Cardiac septum (tissue), 1 donor: ENCODE results near the gene POLR2H. TPM values are rescaled to one million over a fixed set of nuclear protein-coding genes. Genes with fewer than 3 reads are reported as not detected.

ENCODE experiments used
- DNase-seq: peaks from one replicate; pipeline ENCODE4 v3.0.0-alpha.2; 2020; ENCODE audit warnings: low spot score
- intact Hi-C: fragments of 100-400 bp; cut with DNase I; formaldehyde crosslinking; loops from one replicate; pipeline ENCODE4 v1.14.0; 2022
- long read RNA-seq: library from polyadenylated mRNA; unstranded; transcript quantifications from one replicate; pipeline ENCODE4 v2.0.0, GENCODE V29; 2021
- total RNA-seq: library from RNA; stranded (reverse); fragmentation: NEBNext Ultra II Directional; extraction: Animal tissue kit (Norgen Biotek cat#: 25700); gene quantifications from one replicate; pipeline ENCODE4 v1.2.1, GENCODE V29; 2021
- donor health status: DM: no; HTN: no; CAD: no.

Gene POLR2H
- 23.2 TPM for total RNA-seq
- long read RNA-seq, partial matches to known transcripts = 9 of 19 reads
- long read RNA-seq, other reads (novel, unspliced or antisense) = 5 of 19 reads

GRCh38 chr3:184361532-184361931 is at the start of gene POLR2H, which contains the start of gene CLCN2:
POLR2H (plus strand) TSS chr3:184361710; CDS start chr3:184363493, 1,783 bp downstream.
CLCN2 (minus strand) TSS chr3:184361605; CDS start chr3:184361479, 126 bp downstream.
- intact Hi-C loops = loop anchor here (5.0 kb wide), 1 partner anchor 356 kb away; no protein-coding TSS in a partner anchor
- DNase-seq = no peak

GRCh38 chr3:184314363-184314699 is 47.2 kb upstream of the POLR2H start, which contains the start of gene EIF4G1:
EIF4G1 (plus strand) TSS chr3:184314606; CDS start chr3:184315797, 1,191 bp downstream.
- peak; percentile 97 for DNase-seq
- intact Hi-C loops = loop anchor here (1.0 to 2.0 kb wide), 3 partner anchors 15 to 48 kb away; partner anchors contain the start of genes FAM131A and PSMD2

- DNase-seq = peak; percentile 91
- intact Hi-C loops = loop anchor here (1.0 to 2.0 kb wide), 3 partner anchors 16 to 48 kb away; partner anchors contain the start of genes FAM131A and PSMD2
Measured at GRCh38 chr3:184314700-184315542, 46.6 kb upstream of the POLR2H start.

GRCh38 chr3:184315543-184315867 is 46.0 kb upstream of the POLR2H start:
- intact Hi-C loops = loop anchor here (2.0 kb wide), 2 partner anchors 21 to 47 kb away; partner anchors contain the start of gene FAM131A
- DNase-seq = no peak

- no peak for DNase-seq
- intact Hi-C loops = loop anchor here (2.0 kb wide), 2 partner anchors 21 to 47 kb away; partner anchors contain the start of gene FAM131A
Measured at GRCh38 chr3:184315871-184316661, 45.4 kb upstream of the POLR2H start.

GRCh38 chr3:184316792-184317191 is 44.7 kb upstream of the POLR2H start:
- DNase-seq = no peak

GRCh38 chr3:184317201-184317600 is 44.3 kb upstream of the POLR2H start:
- DNase-seq = no peak
- intact Hi-C loops = no loop called here

More at GRCh38 chr3:184316792-184317191, 44.7 kb upstream of the POLR2H start:
- intact Hi-C loops = no loop called here

- intact Hi-C loops = no loop called here
Measured at GRCh38 chr3:184320104-184320445, 41.4 kb upstream of the POLR2H start.

GRCh38 chr3:184321666-184322065 is 39.8 kb upstream of the POLR2H start:
- DNase-seq = no peak
- intact Hi-C loops = no loop called here

More at GRCh38 chr3:184320104-184320445, 41.4 kb upstream of the POLR2H start:
- peak; percentile 96 for DNase-seq

GRCh38 chr3:184322731-184323487 is 38.6 kb upstream of the POLR2H start:
- intact Hi-C loops = no loop called here
- no peak for DNase-seq

GRCh38 chr3:184323696-184324095 is 37.8 kb upstream of the POLR2H start:
- intact Hi-C loops = no loop called here

GRCh38 chr3:184325269-184325668 is 36.2 kb upstream of the POLR2H start:
- DNase-seq = no peak
- intact Hi-C loops = no loop called here

More at GRCh38 chr3:184323696-184324095, 37.8 kb upstream of the POLR2H start:
- DNase-seq = no peak

GRCh38 chr3:184325715-184326369 is 35.7 kb upstream of the POLR2H start:
- DNase-seq = no peak
- intact Hi-C loops = no loop called here

GRCh38 chr3:184327171-184327570 is 34.3 kb upstream of the POLR2H start:
- intact Hi-C loops = no loop called here
- DNase-seq = no peak

GRCh38 chr3:184328516-184328915 is 33.0 kb upstream of the POLR2H start:
- intact Hi-C loops = no loop called here
- no peak for DNase-seq

GRCh38 chr3:184332370-184333090 is 29.0 kb upstream of the POLR2H start:
- DNase-seq = no peak
- intact Hi-C loops = no loop called here

GRCh38 chr3:184333190-184333589 is 28.3 kb upstream of the POLR2H start:
- DNase-seq = no peak
- intact Hi-C loops = no loop called here

GRCh38 chr3:184333700-184334099 is 27.8 kb upstream of the POLR2H start:
- intact Hi-C loops = no loop called here
- DNase-seq = no peak
